GM23248 (cell line): Measurements from ENCODE around the gene NEDD9. TPM values are rescaled to one million over a fixed set of nuclear protein-coding genes. Genes with fewer than 3 reads are reported as not detected.

ENCODE experiments used
- DNase-seq: peaks from one replicate; pipeline ENCODE4 v3.0.0-alpha.2; 2015
- H2AFZ ChIP-seq: fragments of 200-600 bp; sonication (generic); 2 replicates; pipeline ENCODE4 v1.6.1; 2016; ENCODE audit warnings: antibody characterized with exemption
- H3F3A ChIP-seq: fragments of 200-600 bp; sonication (generic); 2 replicates; pipeline ENCODE4 v1.6.1; 2016; ENCODE audit warnings: mild to moderate bottlenecking, antibody characterized with exemption, mixed run types; ENCODE audit not compliant: insufficient read depth
- H3K27ac ChIP-seq: fragments of 200-600 bp; sonication (generic); 2 replicates; pipeline ENCODE4 v1.5.1; 2016; ENCODE audit warnings: mild to moderate bottlenecking
- H3K27me3 ChIP-seq: fragments of 200-600 bp; sonication (generic); replicated peaks from 2 replicates; pipeline ENCODE4 v1.6.1; 2016; ENCODE audit warnings: mild to moderate bottlenecking; ENCODE audit not compliant: insufficient read depth
- H3K36me3 ChIP-seq: fragments of 200-600 bp; sonication (generic); 2 replicates; pipeline ENCODE4 v1.6.1; 2016; ENCODE audit warnings: low read depth, mild to moderate bottlenecking
- H3K4me1 ChIP-seq: fragments of 200-600 bp; sonication (generic); 2 replicates; pipeline ENCODE4 v1.6.1; 2016; ENCODE audit warnings: mild to moderate bottlenecking; ENCODE audit not compliant: insufficient read depth
- H3K4me2 ChIP-seq: fragments of 200-600 bp; sonication (generic); one replicate; pipeline ENCODE4 v1.6.1; 2016; ENCODE audit warnings: mild to moderate bottlenecking; ENCODE audit not compliant: unreplicated experiment
- H3K4me3 ChIP-seq: fragments of 200-600 bp; sonication (generic); 2 replicates; pipeline ENCODE4 v1.5.1; 2016; ENCODE audit warnings: mild to moderate bottlenecking
- H3K79me2 ChIP-seq: fragments of 200-600 bp; sonication (generic); 2 replicates; pipeline ENCODE4 v1.6.1; 2016; ENCODE audit warnings: mild to moderate bottlenecking; ENCODE audit not compliant: insufficient read depth
- H3K9ac ChIP-seq: fragments of 200-600 bp; sonication (generic); 2 replicates; pipeline ENCODE4 v1.6.1; 2016; ENCODE audit warnings: mild to moderate bottlenecking
- H3K9me2 ChIP-seq: fragments of 200-600 bp; sonication (generic); 2 replicates; pipeline ENCODE4 v1.6.1; 2016; ENCODE audit warnings: mixed run types, mild to moderate bottlenecking, moderate library complexity; ENCODE audit not compliant: insufficient read depth
- H3K9me3 ChIP-seq: fragments of 200-600 bp; sonication (generic); one replicate; pipeline ENCODE4 v1.6.1; 2017; ENCODE audit warnings: low read depth
- H4K20me1 ChIP-seq: fragments of 200-600 bp; sonication (generic); 2 replicates; pipeline ENCODE4 v1.6.0; 2016; ENCODE audit not compliant: insufficient read depth
- EZH2 ChIP-seq: fragments of 200-600 bp; sonication (generic); IDR thresholded peaks from 2 replicates; pipeline ENCODE4 v1.6.1; 2018; ENCODE audit warnings: antibody characterized with exemption, mild to moderate bottlenecking; ENCODE audit not compliant: insufficient read depth, poor library complexity, severe bottlenecking
- EZH2phosphoT487 ChIP-seq: fragments of 200-600 bp; sonication (generic); IDR thresholded peaks from 2 replicates; pipeline ENCODE4 v1.6.1; 2018; ENCODE audit warnings: antibody characterized with exemption, moderate library complexity, mild to moderate bottlenecking, low read depth; ENCODE audit not compliant: insufficient read depth
- WGBS, 2 experiments: methylation state at CpG; one replicate each; pipeline ENCODE4 v1.1.6; 2015 to 2017; ENCODE audit warnings: low lambda C conversion rate in 2 of 2, low coverage in 1 of 2; ENCODE audit errors: missing lambda C conversion rate in 2 of 2; 5-methylcytosine and 5-hydroxymethylcytosine counted together
- in situ Hi-C: fragments of 300-500 bp; cut with MboI; formaldehyde crosslinking; loops from 2 replicates; pipeline ENCODE4 v1.15.0; 2020
- polyA plus RNA-seq: library from polyadenylated mRNA; unstranded; fragments of >200 nt; fragmentation: Nextera tagmentation; extraction: Ambion mirVana; gene quantifications from 2 replicates; pipeline ENCODE4 v1.2.1, GENCODE V29; 2016
- total RNA-seq: library from RNA; depleted of rRNA; stranded (reverse); fragments of >200 nt; shearing (Covaris generic); gene quantifications from 2 replicates; pipeline ENCODE4 v1.2.3, GENCODE V29; 2014

Gene NEDD9
- total and polyA plus RNA-seq, 2 experiments from 2014 or later: 3.0 to 4.2 TPM

- no peak for DNase-seq
- H3K4me2 ChIP-seq: no peak overlapping the region
- no peaks in the 10 kb centered on the region for H3K9me3 ChIP-seq
- 80 to 84% methylated on average over 12 of the region's 12 CpGs for WGBS, 2 experiments
- no peaks in the 10 kb centered on the region for H3K9me2 ChIP-seq
- no peak overlapping the region for H3K9ac ChIP-seq
- TF ChIP-seq EZH2phosphoT487 (no peak), EZH2 (no peak)
- H3K79me2 ChIP-seq: no peaks in the 10 kb centered on the region
- H3K4me3 ChIP-seq: no peak overlapping the region
- H3K27ac ChIP-seq: no peak overlapping the region
- no peak overlapping the region for H2AFZ ChIP-seq
- H3K27me3 ChIP-seq: no peaks in the 10 kb centered on the region
- peaks cover 23% of the 10 kb centered on the region for H3K4me1 ChIP-seq
- H4K20me1 ChIP-seq: no peaks in the 10 kb centered on the region
- no peaks in the 10 kb centered on the region for H3K36me3 ChIP-seq
- H3F3A ChIP-seq: peaks cover 16% of the 10 kb centered on the region
- in situ Hi-C loops: no loop called here
Measured at GRCh38 chr6:11194356-11195218, 37.9 kb downstream of the NEDD9 start.

GRCh38 chr6:11193434-11193833, 39.0 kb downstream of the NEDD9 start:
- Histone ChIP-seq H3K9me3 (no peaks in the 10 kb centered on the region), H3K4me2 (no peak overlapping the region), H4K20me1 (no peaks in the 10 kb centered on the region), H3K79me2 (no peaks in the 10 kb centered on the region), H3K9ac (no peak overlapping the region), H2AFZ (no peak overlapping the region), H3K9me2 (no peaks in the 10 kb centered on the region), H3K36me3 (no peaks in the 10 kb centered on the region), H3K4me3 (no peak overlapping the region), H3K27me3 (no peaks in the 10 kb centered on the region), H3K4me1 (peaks cover 25% of the 10 kb centered on the region), H3F3A (peaks cover 16% of the 10 kb centered on the region), H3K27ac (no peak overlapping the region)
- TF ChIP-seq EZH2phosphoT487 (no peak), EZH2 (no peak)
- WGBS, 2 experiments: 95 to 97% methylated on average over 6 of the region's 6 CpGs
- no peak for DNase-seq
- in situ Hi-C loops: no loop called here

DNA sequence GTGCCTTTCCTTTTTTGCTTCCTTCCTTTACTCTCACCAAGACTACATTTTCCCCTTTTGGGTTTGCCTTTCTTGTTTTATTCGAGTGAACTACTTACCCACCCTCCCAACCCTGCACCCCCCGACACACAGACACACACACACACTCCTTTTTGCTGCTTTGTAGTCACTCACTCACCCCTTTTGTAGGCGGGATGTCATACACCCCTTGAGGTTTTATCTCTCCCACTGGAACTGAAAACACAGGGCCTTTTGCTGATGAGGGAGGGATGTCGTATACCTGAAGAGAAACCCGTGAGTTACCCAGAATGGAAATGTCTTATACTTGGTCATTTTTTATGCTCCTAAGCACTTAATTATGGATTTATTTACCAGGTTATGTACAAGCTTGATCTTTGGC, 40.3 kb downstream of the NEDD9 start:
- Histone ChIP-seq H4K20me1 (no peaks in the 10 kb centered on the region), H3K4me3 (no peak overlapping the region), H3K9me3 (no peaks in the 10 kb centered on the region), H3K4me1 (peaks cover 23% of the 10 kb centered on the region), H3K79me2 (no peaks in the 10 kb centered on the region), H3F3A (peaks cover 9% of the 10 kb centered on the region), H3K9ac (no peak overlapping the region), H3K9me2 (no peaks in the 10 kb centered on the region), H2AFZ (no peak overlapping the region), H3K27me3 (no peaks in the 10 kb centered on the region), H3K4me2 (no peak overlapping the region), H3K27ac (no peak overlapping the region), H3K36me3 (no peaks in the 10 kb centered on the region)
- no peak for DNase-seq
- TF ChIP-seq EZH2phosphoT487 (no peak), EZH2 (no peak)
- in situ Hi-C loops: no loop called here
- WGBS, 2 experiments: 79 to 82% methylated on average over 4 to 5 of the region's 5 CpGs

DNA sequence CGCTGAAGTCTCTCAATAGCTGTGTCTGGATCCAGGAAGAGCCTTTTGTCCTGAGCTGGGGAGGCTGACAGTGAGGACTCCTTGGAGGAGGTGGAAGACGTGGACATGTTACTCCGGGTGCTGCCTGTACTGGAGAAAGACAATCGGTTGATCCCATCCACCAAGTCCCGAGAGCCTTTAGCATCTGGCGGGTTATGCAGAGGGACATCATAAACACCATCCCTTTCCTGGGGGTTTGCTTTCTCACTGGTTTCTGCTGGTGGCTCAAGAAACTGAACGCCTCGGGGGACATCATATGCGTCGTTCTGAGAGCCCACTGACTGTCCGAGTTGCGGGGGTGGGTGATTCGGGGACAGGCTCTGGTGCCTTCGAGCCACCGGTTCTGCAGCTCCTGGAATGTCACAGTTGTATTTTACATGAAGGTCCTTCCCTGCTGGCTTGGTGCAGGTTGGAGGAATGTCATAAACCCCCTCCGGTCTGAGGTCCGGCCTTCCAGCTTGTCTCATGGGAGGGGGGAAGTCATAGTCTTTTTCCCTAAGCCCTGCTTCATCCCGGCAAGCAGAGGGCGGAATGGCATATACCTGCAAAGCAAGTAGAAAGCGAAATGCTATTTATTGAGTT, 41.7 kb downstream of the NEDD9 start:
- Histone ChIP-seq H3K4me2 (no peak overlapping the region), H3K9me3 (no peaks in the 10 kb centered on the region), H3K9me2 (no peaks in the 10 kb centered on the region), H2AFZ (no peak overlapping the region), H3K36me3 (no peaks in the 10 kb centered on the region), H3K4me3 (no peak overlapping the region), H3K27me3 (no peaks in the 10 kb centered on the region), H3K4me1 (peaks cover 14% of the 10 kb centered on the region; the same call in 1 of the 2 replicates), H3K79me2 (no peaks in the 10 kb centered on the region), H3K9ac (no peak overlapping the region), H3F3A (no peaks in the 10 kb centered on the region), H4K20me1 (no peaks in the 10 kb centered on the region), H3K27ac (no peak overlapping the region)
- TF ChIP-seq EZH2: no peak
- no peak for TF ChIP-seq EZH2phosphoT487
- DNase-seq: no peak
- WGBS, 2 experiments: 92 to 93% methylated on average over 20 of the region's 20 CpGs
- in situ Hi-C loops: no loop called here
